HepG2 (cell line): Measurements from ENCODE around the gene ARHGEF3. TPM values are rescaled to one million over a fixed set of nuclear protein-coding genes. Genes with fewer than 3 reads are reported as not detected.

Experiments used
- ATF7 ChIP-seq, 2 experiments: fragments of 450-650 bp in 1 of 2; sonication (generic) in 1 of 2; formaldehyde crosslinking in 1 of 2; IDR thresholded peaks; 2 replicates each; pipeline versions ENCODE4 v1.4.0 to v1.6.1; 2016 to 2020; ENCODE audit warnings: antibody characterized with exemption in 1 of 2, mild to moderate bottlenecking in 1 of 2, missing genetic modification reagents in 1 of 2
- DDIT3 ChIP-seq: sonication (generic); formaldehyde crosslinking; IDR thresholded peaks from 2 replicates; pipeline ENCODE4 v1.4.0; 2020; ENCODE audit warnings: mild to moderate bottlenecking, missing genetic modification reagents
- GATAD2A ChIP-seq: IDR thresholded peaks from 2 replicates; pipeline ENCODE4 v1.6.1; 2016
- GZF1 ChIP-seq: sonication (generic); formaldehyde crosslinking; IDR thresholded peaks from 2 replicates; pipeline ENCODE4 v1.5.1; 2020; ENCODE audit warnings: mild to moderate bottlenecking, missing genetic modification reagents
- HCFC1 ChIP-seq: fragments of 150-350 bp; IDR thresholded peaks from 2 replicates; pipeline ENCODE4 v1.6.1; 2014; ENCODE audit warnings: low read depth, low read length
- HNRNPUL1 ChIP-seq: fragments of 200-400 bp; formaldehyde crosslinking; IDR thresholded peaks from 2 replicates; pipeline ENCODE4 v1.6.1; 2017; ENCODE audit warnings: low read depth, mild to moderate bottlenecking, low read length, moderate library complexity
- KLF15 ChIP-seq: sonication (generic); formaldehyde crosslinking; IDR thresholded peaks from 2 replicates; pipeline ENCODE4 v1.8.1; 2023; ENCODE audit warnings: borderline replicate concordance, mild to moderate bottlenecking, inconsistent platforms, missing genetic modification reagents, mixed read lengths
- NFIB ChIP-seq: sonication (generic); formaldehyde crosslinking; IDR thresholded peaks from 2 replicates; pipeline ENCODE4 v1.9.0; 2021; ENCODE audit warnings: missing genetic modification reagents, mild to moderate bottlenecking, borderline replicate concordance
- NFKBIZ ChIP-seq: IDR thresholded peaks from 2 replicates; pipeline ENCODE4 v1.6.1; 2018; ENCODE audit warnings: missing genetic modification reagents, missing compliant biosample characterization
- POLR2AphosphoS5 ChIP-seq: IDR thresholded peaks from 2 replicates; pipeline ENCODE4 v1.6.1; 2012; ENCODE audit warnings: low read depth, low read length
- RNF2 ChIP-seq: fragments of 450-650 bp; conservative IDR thresholded peaks from 2 replicates; pipeline ENCODE4 v1.6.1; 2016; ENCODE audit warnings: low read depth
- SMAD3 ChIP-seq: sonication (generic); formaldehyde crosslinking; IDR thresholded peaks from 2 replicates; pipeline ENCODE4 v1.4.0; 2020; ENCODE audit warnings: missing genetic modification reagents
- STAT5B ChIP-seq: sonication (generic); formaldehyde crosslinking; IDR thresholded peaks from 2 replicates; pipeline ENCODE4 v1.4.0; 2020; ENCODE audit warnings: missing genetic modification reagents
- THAP8 ChIP-seq: sonication (generic); formaldehyde crosslinking; IDR thresholded peaks from 2 replicates; pipeline ENCODE4 v1.5.1; 2020; ENCODE audit warnings: missing genetic modification reagents, mild to moderate bottlenecking, borderline replicate concordance
- ZBTB26 ChIP-seq: IDR thresholded peaks from 2 replicates; pipeline ENCODE4 v1.6.1; 2016; ENCODE audit warnings: missing compliant biosample characterization, missing genetic modification reagents, borderline replicate concordance
- ZNF569 ChIP-seq: sonication (generic); formaldehyde crosslinking; IDR thresholded peaks from 2 replicates; pipeline ENCODE4 v1.5.0; 2020; ENCODE audit warnings: mild to moderate bottlenecking, missing genetic modification reagents, moderate library complexity, borderline replicate concordance
- ZNF652 ChIP-seq: IDR thresholded peaks from 2 replicates; pipeline ENCODE4 v1.6.1; 2016; ENCODE audit warnings: low read depth, borderline replicate concordance
- ZUFSP ChIP-seq: sonication (generic); formaldehyde crosslinking; IDR thresholded peaks from 2 replicates; pipeline ENCODE4 v1.9.0; 2021; ENCODE audit warnings: missing genetic modification reagents, mild to moderate bottlenecking, borderline replicate concordance
- polyA plus RNA-seq, 8 experiments: library from polyadenylated mRNA; depleted of rRNA in 3 of 8; stranded (reverse) in 7 of 8; unstranded in 1 of 8; fragments of >200 nt; fragmentation: Illumina TruSeq in 4 of 8; extraction: Trizol in 4 of 8; gene quantifications; 2 replicates each; pipeline versions ENCODE4 v1.2.1 to v1.2.3, GENCODE V29; 2011 to 2016; ENCODE audit warnings: low read depth in 4 of 8, missing spikeins in 1 of 8, mixed read lengths in 1 of 8; ENCODE audit not compliant: insufficient read depth in 1 of 8
- total RNA-seq, 5 experiments: library from RNA; depleted of rRNA; stranded (reverse); fragments of >200 nt; fragmentation: Illumina TruSeq; extraction: Trizol; gene quantifications; 2 replicates each; pipeline ENCODE4 v1.2.3, GENCODE V29; 2016; ENCODE audit warnings: low read depth in 1 of 5
- TF ChIP-seq, protein P1 (sequence below): sonication (generic); formaldehyde crosslinking; IDR thresholded peaks from 2 replicates; pipeline ENCODE4 v1.4.0; 2020; ENCODE audit warnings: mild to moderate bottlenecking, missing genetic modification reagents, borderline replicate concordance

The ARHGEF3 gene
- total and polyA plus RNA-seq, 2 of the 13 experiments (the other 11 are each of a cell fraction or from before 2014, with no cell fraction given) = 14.8 to 23.1 TPM

DNA sequence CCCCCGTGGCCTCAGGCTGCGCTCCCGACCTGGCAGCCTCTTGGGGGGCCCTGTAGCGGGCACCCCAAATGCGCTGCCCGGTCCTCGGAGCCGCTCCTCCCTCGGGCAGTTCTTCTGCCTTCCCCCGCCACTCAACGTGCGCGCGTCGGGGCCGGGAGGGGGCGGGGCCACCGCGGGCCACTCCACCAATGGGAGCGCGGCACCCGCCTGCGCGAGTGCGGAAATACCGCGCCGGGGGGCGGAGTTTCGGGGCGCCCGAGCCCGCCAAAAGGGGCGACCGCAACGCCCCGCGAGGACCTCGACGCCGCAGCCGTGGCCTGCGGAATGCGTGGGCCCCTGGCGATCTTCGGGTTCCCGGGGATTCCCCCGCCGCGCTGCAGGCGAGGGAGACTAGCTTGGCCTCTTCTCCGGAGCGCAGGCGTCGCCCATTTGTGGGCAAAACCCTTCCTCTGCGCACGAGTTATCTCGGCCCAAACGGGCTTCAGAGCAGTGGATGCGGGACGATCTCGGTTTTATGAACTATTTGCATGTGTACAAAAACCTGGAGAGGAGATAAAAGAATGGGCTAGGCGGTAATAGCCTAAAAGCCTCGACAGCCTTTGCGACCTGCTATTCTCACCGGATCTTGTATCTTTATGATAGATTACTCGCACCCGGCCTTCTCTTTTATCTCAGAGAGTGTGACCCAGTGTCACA lies 118.5 kb downstream of the ARHGEF3 start, which contains the start of gene TASOR (continued):
- TF ChIP-seq THAP8 = no peak; the same call in 1 of the 2 replicates
- no peak for TF ChIP-seq NFKBIZ (CRISPR knock-in tag)
- TF ChIP-seq ZNF569 (CRISPR knock-in tag) = no peak
- TF ChIP-seq HCFC1 = no peak
- no peak for TF ChIP-seq ATF7 (IDR thresholded peaks at IDR 0.05)
- TF ChIP-seq ATF7 (CRISPR knock-in tag; IDR thresholded peaks at IDR 0.05) = peak; percentile 51; the same call in 1 of the 2 replicates
- no peak for TF ChIP-seq DDIT3 (CRISPR knock-in tag)
- TF ChIP-seq ZBTB26 = no peak; the same call in 1 of the 2 replicates
- TF ChIP-seq GATAD2A (CRISPR knock-in tag) = no peak
- TF ChIP-seq HNRNPUL1 = no peak
- TF ChIP-seq ZNF652 (CRISPR knock-in tag) = no peak
- 0 out of 2 replicates have a peak, but pooled peaks have one; percentile 52 for TF ChIP-seq ZUFSP (CRISPR knock-in tag)
- no peak for TF ChIP-seq NFIB (CRISPR knock-in tag)
- no peak for TF ChIP-seq STAT5B (CRISPR knock-in tag)
- peak; percentile 94 for TF ChIP-seq RNF2
- TF ChIP-seq, protein P1, sequence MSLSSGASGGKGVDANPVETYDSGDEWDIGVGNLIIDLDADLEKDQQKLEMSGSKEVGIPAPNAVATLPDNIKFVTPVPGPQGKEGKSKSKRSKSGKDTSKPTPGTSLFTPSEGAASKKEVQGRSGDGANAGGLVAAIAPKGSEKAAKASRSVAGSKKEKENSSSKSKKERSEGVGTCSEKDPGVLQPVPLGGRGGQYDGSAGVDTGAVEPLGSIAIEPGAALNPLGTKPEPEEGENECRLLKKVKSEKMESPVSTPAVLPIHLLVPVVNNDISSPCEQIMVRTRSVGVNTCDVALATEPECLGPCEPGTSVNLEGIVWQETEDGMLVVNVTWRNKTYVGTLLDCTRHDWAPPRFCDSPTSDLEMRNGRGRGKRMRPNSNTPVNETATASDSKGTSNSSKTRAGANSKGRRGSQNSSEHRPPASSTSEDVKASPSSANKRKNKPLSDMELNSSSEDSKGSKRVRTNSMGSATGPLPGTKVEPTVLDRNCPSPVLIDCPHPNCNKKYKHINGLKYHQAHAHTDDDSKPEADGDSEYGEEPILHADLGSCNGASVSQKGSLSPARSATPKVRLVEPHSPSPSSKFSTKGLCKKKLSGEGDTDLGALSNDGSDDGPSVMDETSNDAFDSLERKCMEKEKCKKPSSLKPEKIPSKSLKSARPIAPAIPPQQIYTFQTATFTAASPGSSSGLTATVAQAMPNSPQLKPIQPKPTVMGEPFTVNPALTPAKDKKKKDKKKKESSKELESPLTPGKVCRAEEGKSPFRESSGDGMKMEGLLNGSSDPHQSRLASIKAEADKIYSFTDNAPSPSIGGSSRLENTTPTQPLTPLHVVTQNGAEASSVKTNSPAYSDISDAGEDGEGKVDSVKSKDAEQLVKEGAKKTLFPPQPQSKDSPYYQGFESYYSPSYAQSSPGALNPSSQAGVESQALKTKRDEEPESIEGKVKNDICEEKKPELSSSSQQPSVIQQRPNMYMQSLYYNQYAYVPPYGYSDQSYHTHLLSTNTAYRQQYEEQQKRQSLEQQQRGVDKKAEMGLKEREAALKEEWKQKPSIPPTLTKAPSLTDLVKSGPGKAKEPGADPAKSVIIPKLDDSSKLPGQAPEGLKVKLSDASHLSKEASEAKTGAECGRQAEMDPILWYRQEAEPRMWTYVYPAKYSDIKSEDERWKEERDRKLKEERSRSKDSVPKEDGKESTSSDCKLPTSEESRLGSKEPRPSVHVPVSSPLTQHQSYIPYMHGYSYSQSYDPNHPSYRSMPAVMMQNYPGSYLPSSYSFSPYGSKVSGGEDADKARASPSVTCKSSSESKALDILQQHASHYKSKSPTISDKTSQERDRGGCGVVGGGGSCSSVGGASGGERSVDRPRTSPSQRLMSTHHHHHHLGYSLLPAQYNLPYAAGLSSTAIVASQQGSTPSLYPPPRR (CRISPR knock-in tag) = no peak
- no peak for TF ChIP-seq GZF1 (CRISPR knock-in tag)
- no peak for TF ChIP-seq SMAD3
- peak; percentile 70 for TF ChIP-seq POLR2AphosphoS5
- TF ChIP-seq KLF15 (CRISPR knock-in tag) = 0 out of 2 replicates have a peak, but pooled peaks have one; percentile 39
